ENCODE measurements around the gene FCF1.

The FCF1 gene

GRCh38 chr14:74754157-74754556 is 41.2 kb downstream of the FCF1 start:
- no peak for TF ChIP-seq ZNF132 (tag by site-specific recombination; IDR thresholded peaks at IDR 0.05; ENCODE audit: borderline replicate concordance)
- TF ChIP-seq, protein P1, sequence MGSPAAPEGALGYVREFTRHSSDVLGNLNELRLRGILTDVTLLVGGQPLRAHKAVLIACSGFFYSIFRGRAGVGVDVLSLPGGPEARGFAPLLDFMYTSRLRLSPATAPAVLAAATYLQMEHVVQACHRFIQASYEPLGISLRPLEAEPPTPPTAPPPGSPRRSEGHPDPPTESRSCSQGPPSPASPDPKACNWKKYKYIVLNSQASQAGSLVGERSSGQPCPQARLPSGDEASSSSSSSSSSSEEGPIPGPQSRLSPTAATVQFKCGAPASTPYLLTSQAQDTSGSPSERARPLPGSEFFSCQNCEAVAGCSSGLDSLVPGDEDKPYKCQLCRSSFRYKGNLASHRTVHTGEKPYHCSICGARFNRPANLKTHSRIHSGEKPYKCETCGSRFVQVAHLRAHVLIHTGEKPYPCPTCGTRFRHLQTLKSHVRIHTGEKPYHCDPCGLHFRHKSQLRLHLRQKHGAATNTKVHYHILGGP (tag by site-specific recombination; IDR thresholded peaks at IDR 0.05), result no peak
- no peak for TF ChIP-seq ZBTB44 (tag by site-specific recombination; IDR thresholded peaks at IDR 0.05)
- no peak for TF ChIP-seq HOXD13 (CRISPR knock-in tag; IDR thresholded peaks at IDR 0.05; ENCODE audit: borderline replicate concordance)
- TF ChIP-seq ZNF248 (tag by site-specific recombination; IDR thresholded peaks at IDR 0.05), result no peak
- TF ChIP-seq ZNF473 (tag by site-specific recombination; IDR thresholded peaks at IDR 0.05), result no peak
- no peak for TF ChIP-seq ZNF350 (tag by site-specific recombination; IDR thresholded peaks at IDR 0.05)
- TF ChIP-seq ZFHX2 (tag by site-specific recombination; conservative IDR thresholded peaks at IDR 0.05), result no peak
- TF ChIP-seq, protein P2, sequence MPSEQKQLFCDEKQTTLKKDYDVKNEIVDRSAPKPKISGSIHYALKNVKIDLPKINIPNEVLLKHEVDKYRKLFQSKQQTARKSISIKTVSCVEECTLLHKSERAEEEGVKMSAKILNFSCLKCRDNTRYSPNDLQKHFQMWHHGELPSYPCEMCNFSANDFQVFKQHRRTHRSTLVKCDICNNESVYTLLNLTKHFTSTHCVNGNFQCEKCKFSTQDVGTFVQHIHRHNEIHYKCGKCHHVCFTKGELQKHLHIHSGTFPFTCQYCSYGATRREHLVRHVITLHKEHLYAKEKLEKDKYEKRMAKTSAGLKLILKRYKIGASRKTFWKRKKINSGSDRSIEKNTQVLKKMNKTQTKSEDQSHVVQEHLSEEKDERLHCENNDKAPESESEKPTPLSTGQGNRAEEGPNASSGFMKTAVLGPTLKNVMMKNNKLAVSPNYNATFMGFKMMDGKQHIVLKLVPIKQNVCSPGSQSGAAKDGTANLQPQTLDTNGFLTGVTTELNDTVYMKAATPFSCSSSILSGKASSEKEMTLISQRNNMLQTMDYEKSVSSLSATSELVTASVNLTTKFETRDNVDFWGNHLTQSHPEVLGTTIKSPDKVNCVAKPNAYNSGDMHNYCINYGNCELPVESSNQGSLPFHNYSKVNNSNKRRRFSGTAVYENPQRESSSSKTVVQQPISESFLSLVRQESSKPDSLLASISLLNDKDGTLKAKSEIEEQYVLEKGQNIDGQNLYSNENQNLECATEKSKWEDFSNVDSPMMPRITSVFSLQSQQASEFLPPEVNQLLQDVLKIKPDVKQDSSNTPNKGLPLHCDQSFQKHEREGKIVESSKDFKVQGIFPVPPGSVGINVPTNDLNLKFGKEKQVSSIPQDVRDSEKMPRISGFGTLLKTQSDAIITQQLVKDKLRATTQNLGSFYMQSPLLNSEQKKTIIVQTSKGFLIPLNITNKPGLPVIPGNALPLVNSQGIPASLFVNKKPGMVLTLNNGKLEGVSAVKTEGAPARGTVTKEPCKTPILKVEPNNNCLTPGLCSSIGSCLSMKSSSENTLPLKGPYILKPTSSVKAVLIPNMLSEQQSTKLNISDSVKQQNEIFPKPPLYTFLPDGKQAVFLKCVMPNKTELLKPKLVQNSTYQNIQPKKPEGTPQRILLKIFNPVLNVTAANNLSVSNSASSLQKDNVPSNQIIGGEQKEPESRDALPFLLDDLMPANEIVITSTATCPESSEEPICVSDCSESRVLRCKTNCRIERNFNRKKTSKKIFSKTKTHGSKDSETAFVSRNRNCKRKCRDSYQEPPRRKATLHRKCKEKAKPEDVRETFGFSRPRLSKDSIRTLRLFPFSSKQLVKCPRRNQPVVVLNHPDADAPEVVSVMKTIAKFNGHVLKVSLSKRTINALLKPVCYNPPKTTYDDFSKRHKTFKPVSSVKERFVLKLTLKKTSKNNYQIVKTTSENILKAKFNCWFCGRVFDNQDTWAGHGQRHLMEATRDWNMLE (tag by site-specific recombination; conservative IDR thresholded peaks at IDR 0.05; ENCODE audit: low read depth), result no peak
- no peak for TF ChIP-seq ZNF521 (tag by site-specific recombination; IDR thresholded peaks at IDR 0.05)
- TF ChIP-seq ZBTB8A (tag by site-specific recombination; IDR thresholded peaks at IDR 0.05), result no peak
- TF ChIP-seq ZBTB6 (tag by site-specific recombination; IDR thresholded peaks at IDR 0.05), result no peak
- TF ChIP-seq, protein P3, sequence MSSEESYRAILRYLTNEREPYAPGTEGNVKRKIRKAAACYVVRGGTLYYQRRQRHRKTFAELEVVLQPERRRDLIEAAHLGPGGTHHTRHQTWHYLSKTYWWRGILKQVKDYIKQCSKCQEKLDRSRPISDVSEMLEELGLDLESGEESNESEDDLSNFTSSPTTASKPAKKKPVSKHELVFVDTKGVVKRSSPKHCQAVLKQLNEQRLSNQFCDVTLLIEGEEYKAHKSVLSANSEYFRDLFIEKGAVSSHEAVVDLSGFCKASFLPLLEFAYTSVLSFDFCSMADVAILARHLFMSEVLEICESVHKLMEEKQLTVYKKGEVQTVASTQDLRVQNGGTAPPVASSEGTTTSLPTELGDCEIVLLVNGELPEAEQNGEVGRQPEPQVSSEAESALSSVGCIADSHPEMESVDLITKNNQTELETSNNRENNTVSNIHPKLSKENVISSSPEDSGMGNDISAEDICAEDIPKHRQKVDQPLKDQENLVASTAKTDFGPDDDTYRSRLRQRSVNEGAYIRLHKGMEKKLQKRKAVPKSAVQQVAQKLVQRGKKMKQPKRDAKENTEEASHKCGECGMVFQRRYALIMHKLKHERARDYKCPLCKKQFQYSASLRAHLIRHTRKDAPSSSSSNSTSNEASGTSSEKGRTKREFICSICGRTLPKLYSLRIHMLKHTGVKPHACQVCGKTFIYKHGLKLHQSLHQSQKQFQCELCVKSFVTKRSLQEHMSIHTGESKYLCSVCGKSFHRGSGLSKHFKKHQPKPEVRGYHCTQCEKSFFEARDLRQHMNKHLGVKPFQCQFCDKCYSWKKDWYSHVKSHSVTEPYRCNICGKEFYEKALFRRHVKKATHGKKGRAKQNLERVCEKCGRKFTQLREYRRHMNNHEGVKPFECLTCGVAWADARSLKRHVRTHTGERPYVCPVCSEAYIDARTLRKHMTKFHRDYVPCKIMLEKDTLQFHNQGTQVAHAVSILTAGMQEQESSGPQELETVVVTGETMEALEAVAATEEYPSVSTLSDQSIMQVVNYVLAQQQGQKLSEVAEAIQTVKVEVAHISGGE (tag by site-specific recombination; conservative IDR thresholded peaks at IDR 0.05; ENCODE audit: low read depth), result no peak
- no peak for TF ChIP-seq ZFP41 (tag by site-specific recombination; IDR thresholded peaks at IDR 0.05; ENCODE audit: borderline replicate concordance)
- ChIA-PET POLR2A (interaction anchor here (1.5 kb wide), 1 partner anchor 9 kb away, joined by 10 read pairs; the partner anchor contains the start of gene YLPM1), CTCF (interaction anchor here (0.6 kb wide), 1 partner anchor 1800 kb away, joined by 6 read pairs; no protein-coding TSS in a partner anchor)
- Histone ChIP-seq H3K27ac (ENCODE audit: extremely low read depth, low read depth, low read length) (no peak overlapping the region), H3K36me3 (ENCODE audit: control insufficient read depth in 2 of 2, insufficient read depth in 1 of 2, low read length in 2 of 2) (no peaks in the 10 kb centered on the region), H3K4me3 (ENCODE audit: low read depth, low read length) (no peak overlapping the region), H3K9me3 (ENCODE audit: control insufficient read depth, insufficient read depth, low read depth, low read length) (no peaks in the 10 kb centered on the region), H3K4me1 (ENCODE audit: control insufficient read depth, insufficient read depth, low read length) (no peaks in the 10 kb centered on the region)
